HepG2 (cell line): ENCODE data around the gene CNTNAP1. TPM values are rescaled to one million over a fixed set of nuclear protein-coding genes. Genes with fewer than 3 reads are reported as not detected.

ENCODE experiments used
- ADNP ChIP-seq: sonication (generic); formaldehyde crosslinking; IDR thresholded peaks from 2 replicates; pipeline ENCODE4 v1.4.0; 2020; ENCODE audit warnings: missing genetic modification reagents
- ATF2 ChIP-seq: sonication (generic); formaldehyde crosslinking; IDR thresholded peaks from 2 replicates; pipeline ENCODE4 v1.4.0; 2020; ENCODE audit warnings: missing genetic modification reagents
- HDAC6 ChIP-seq: fragments of 200-600 bp; sonication (generic); IDR thresholded peaks from 2 replicates; pipeline ENCODE4 v1.7.0; 2017; ENCODE audit warnings: mild to moderate bottlenecking, antibody characterized with exemption, low read length, low read depth
- RBAK ChIP-seq: sonication (generic); formaldehyde crosslinking; IDR thresholded peaks from 2 replicates; pipeline ENCODE4 v1.5.1; 2020; ENCODE audit warnings: mild to moderate bottlenecking, missing genetic modification reagents
- RNF219 ChIP-seq: sonication (generic); formaldehyde crosslinking; IDR thresholded peaks from 2 replicates; pipeline ENCODE4 v1.5.0; 2020; ENCODE audit warnings: mild to moderate bottlenecking, missing genetic modification reagents
- TBL1XR1 ChIP-seq: fragments of 150-350 bp; IDR thresholded peaks from 2 replicates; pipeline ENCODE4 v1.6.1; 2014; ENCODE audit warnings: borderline replicate concordance, low read length; ENCODE audit not compliant: partially characterized antibody
- ZBTB38 ChIP-seq: sonication (generic); formaldehyde crosslinking; IDR thresholded peaks from 2 replicates; pipeline ENCODE4 v1.5.1; 2020; ENCODE audit warnings: mild to moderate bottlenecking, missing genetic modification reagents
- ZC3H4 ChIP-seq: sonication (generic); formaldehyde crosslinking; IDR thresholded peaks from 2 replicates; pipeline ENCODE4 v1.4.0; 2020; ENCODE audit warnings: missing genetic modification reagents, borderline replicate concordance
- ZHX2 ChIP-seq, 2 experiments: sonication (generic) in 1 of 2; formaldehyde crosslinking in 1 of 2; IDR thresholded peaks; 2 replicates each; pipeline versions ENCODE4 v1.6.1 to v1.9.0; 2014 to 2022; ENCODE audit warnings: antibody characterized with exemption in 1 of 2, borderline replicate concordance in 1 of 2, inconsistent platforms in 1 of 2, low read depth in 1 of 2, missing genetic modification reagents in 1 of 2
- ZNF280D ChIP-seq: sonication (generic); formaldehyde crosslinking; IDR thresholded peaks from 2 replicates; pipeline ENCODE4 v1.5.1; 2020; ENCODE audit warnings: mild to moderate bottlenecking, missing genetic modification reagents
- ZNF780A ChIP-seq: sonication (generic); formaldehyde crosslinking; IDR thresholded peaks from 2 replicates; pipeline ENCODE4 v1.8.0; 2022; ENCODE audit warnings: mild to moderate bottlenecking, missing genetic modification reagents, moderate library complexity
- ZNF788 ChIP-seq: sonication (generic); formaldehyde crosslinking; IDR thresholded peaks from 2 replicates; pipeline ENCODE4 v1.5.0; 2020; ENCODE audit warnings: mild to moderate bottlenecking, missing genetic modification reagents, borderline replicate concordance
- polyA plus RNA-seq, 8 experiments: library from polyadenylated mRNA; depleted of rRNA in 3 of 8; stranded (reverse) in 7 of 8; unstranded in 1 of 8; fragments of >200 nt; fragmentation: Illumina TruSeq in 4 of 8; extraction: Trizol in 4 of 8; gene quantifications; 2 replicates each; pipeline versions ENCODE4 v1.2.1 to v1.2.3, GENCODE V29; 2011 to 2016; ENCODE audit warnings: low read depth in 4 of 8, missing spikeins in 1 of 8, mixed read lengths in 1 of 8; ENCODE audit not compliant: insufficient read depth in 1 of 8
- total RNA-seq, 5 experiments: library from RNA; depleted of rRNA; stranded (reverse); fragments of >200 nt; fragmentation: Illumina TruSeq; extraction: Trizol; gene quantifications; 2 replicates each; pipeline ENCODE4 v1.2.3, GENCODE V29; 2016; ENCODE audit warnings: low read depth in 1 of 5

Gene CNTNAP1
- total and polyA plus RNA-seq, 2 of the 13 experiments (the other 11 are each of a cell fraction or from before 2014, with no cell fraction given), result 4.5 to 7.7 TPM

GRCh38 chr17:42677921-42678781, 4.2 kb upstream of the CNTNAP1 start (continued):
- TF ChIP-seq ZHX2 (IDR thresholded peaks at IDR 0.05; ENCODE audit: low read depth) (peak; percentile 29), ZHX2 (CRISPR knock-in tag; IDR thresholded peaks at IDR 0.05; ENCODE audit: borderline replicate concordance) (no peak), ZBTB38 (peak; percentile 30; the same call in 1 of the 2 replicates), ZNF788 (CRISPR knock-in tag) (peak; percentile 81; the same call in 1 of the 2 replicates), TBL1XR1 (no peak), ZNF780A (CRISPR knock-in tag) (no peak), ZNF280D (CRISPR knock-in tag) (no peak), ZC3H4 (CRISPR knock-in tag) (peak; percentile 75; the same call in 1 of the 2 replicates), ADNP (CRISPR knock-in tag) (no peak), RNF219 (peak; percentile 80; the same call in 1 of the 2 replicates), ATF2 (CRISPR knock-in tag) (peak; percentile 54; the same call in 1 of the 2 replicates), HDAC6 (no peak), RBAK (CRISPR knock-in tag) (peak; percentile 70; the same call in 1 of the 2 replicates)
